ENCODE measurements around the gene YJU2. TPM values are rescaled to one million over a fixed set of nuclear protein-coding genes. Genes with fewer than 3 reads are reported as not detected.

YJU2 gene
- total and polyA plus RNA-seq, 2 of the 13 experiments (the other 11 are each of a cell fraction or from before 2014, with no cell fraction given): 9.3 to 17.9 TPM

- TF ChIP-seq PLSCR1 (CRISPR knock-in tag; IDR thresholded peaks at IDR 0.05; ENCODE audit: borderline replicate concordance) (no peak), ZBED4 (CRISPR knock-in tag; IDR thresholded peaks at IDR 0.05; ENCODE audit: borderline replicate concordance) (no peak), ZNF710 (CRISPR knock-in tag; IDR thresholded peaks at IDR 0.05; ENCODE audit: borderline replicate concordance) (0 out of 2 replicates have a peak, but pooled peaks have one; percentile 21), ZBTB38 (CRISPR knock-in tag; IDR thresholded peaks at IDR 0.05) (no peak), SIN3B (IDR thresholded peaks at IDR 0.05; ENCODE audit: low read length) (no peak), MLLT10 (CRISPR knock-in tag; IDR thresholded peaks at IDR 0.05) (no peak), TEAD3 (CRISPR knock-in tag; optimal IDR thresholded peaks at IDR 0.05; ENCODE audit: borderline replicate concordance) (peak; percentile 61), MED8 (CRISPR knock-in tag; IDR thresholded peaks at IDR 0.05; ENCODE audit: insufficient replicate concordance) (no peak), NFKB2 (CRISPR knock-in tag; IDR thresholded peaks at IDR 0.05; ENCODE audit: borderline replicate concordance) (no peak), CC2D1A (CRISPR knock-in tag; IDR thresholded peaks at IDR 0.05) (no peak), ZSCAN9 (CRISPR knock-in tag; IDR thresholded peaks at IDR 0.05; ENCODE audit: borderline replicate concordance) (no peak), HOXA5 (CRISPR knock-in tag; IDR thresholded peaks at IDR 0.05) (no peak), POGZ (CRISPR knock-in tag; IDR thresholded peaks at IDR 0.05) (no peak), FOSL2 (CRISPR knock-in tag; IDR thresholded peaks at IDR 0.05) (no peak), NCOA5 (CRISPR knock-in tag; IDR thresholded peaks at IDR 0.05) (no peak), SMAD3 (CRISPR knock-in tag; IDR thresholded peaks at IDR 0.05) (no peak), HOMEZ (CRISPR knock-in tag; IDR thresholded peaks at IDR 0.05; ENCODE audit: low read depth) (no peak), PTBP1 (IDR thresholded peaks at IDR 0.05; ENCODE audit: low read depth, low read length, poor library complexity, severe bottlenecking) (no peak), ZNF10 (CRISPR knock-in tag; IDR thresholded peaks at IDR 0.05; ENCODE audit: borderline replicate concordance, low read depth) (no peak), KDM1A (CRISPR knock-in tag; IDR thresholded peaks at IDR 0.05) (no peak), ZNF724P (CRISPR knock-in tag; IDR thresholded peaks at IDR 0.05; ENCODE audit: borderline replicate concordance) (no peak), THAP11 (CRISPR knock-in tag; IDR thresholded peaks at IDR 0.05) (no peak)
Measured at GRCh38 chr19:4297901-4298809, 51.3 kb downstream of the YJU2 start (continued).
